Activated T-cell treated with anti-CD3 and anti-CD28 coated beads for 1 hour (primary cell): ENCODE results near the gene KLK6.
A peak's percentile ranks its signal among the peaks of the same experiment; 100 is the strongest.

Experiments
- DNase-seq: peaks from one replicate; pipeline ENCODE4 v3.0.0-alpha.2; 2020; ENCODE audit warnings: low read depth

Gene KLK6

DNA sequence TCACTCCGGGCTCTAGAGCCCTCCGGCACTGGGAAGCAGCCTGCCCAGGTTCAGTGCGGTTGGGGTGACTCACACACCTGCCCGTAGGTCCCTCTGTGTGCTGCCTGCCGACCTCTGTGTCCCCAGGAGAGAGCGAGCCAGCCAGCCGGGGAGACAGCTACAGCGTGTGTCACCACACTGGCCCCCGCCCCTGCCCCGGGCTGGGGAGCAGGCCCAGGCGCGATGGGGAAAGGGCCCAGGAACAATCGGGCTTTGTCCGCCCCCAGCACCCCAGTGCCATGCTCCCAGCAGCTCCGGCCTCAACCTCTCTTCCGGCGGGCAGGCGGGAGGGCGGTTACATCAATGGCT, at the start of gene KLK6:
TSS of gene KLK6 (minus strand) at position 179 of the 348 bp plus-strand sequence. CDS start 1,487 bp downstream, outside the sequence.
- DNase-seq: no peak

DNA sequence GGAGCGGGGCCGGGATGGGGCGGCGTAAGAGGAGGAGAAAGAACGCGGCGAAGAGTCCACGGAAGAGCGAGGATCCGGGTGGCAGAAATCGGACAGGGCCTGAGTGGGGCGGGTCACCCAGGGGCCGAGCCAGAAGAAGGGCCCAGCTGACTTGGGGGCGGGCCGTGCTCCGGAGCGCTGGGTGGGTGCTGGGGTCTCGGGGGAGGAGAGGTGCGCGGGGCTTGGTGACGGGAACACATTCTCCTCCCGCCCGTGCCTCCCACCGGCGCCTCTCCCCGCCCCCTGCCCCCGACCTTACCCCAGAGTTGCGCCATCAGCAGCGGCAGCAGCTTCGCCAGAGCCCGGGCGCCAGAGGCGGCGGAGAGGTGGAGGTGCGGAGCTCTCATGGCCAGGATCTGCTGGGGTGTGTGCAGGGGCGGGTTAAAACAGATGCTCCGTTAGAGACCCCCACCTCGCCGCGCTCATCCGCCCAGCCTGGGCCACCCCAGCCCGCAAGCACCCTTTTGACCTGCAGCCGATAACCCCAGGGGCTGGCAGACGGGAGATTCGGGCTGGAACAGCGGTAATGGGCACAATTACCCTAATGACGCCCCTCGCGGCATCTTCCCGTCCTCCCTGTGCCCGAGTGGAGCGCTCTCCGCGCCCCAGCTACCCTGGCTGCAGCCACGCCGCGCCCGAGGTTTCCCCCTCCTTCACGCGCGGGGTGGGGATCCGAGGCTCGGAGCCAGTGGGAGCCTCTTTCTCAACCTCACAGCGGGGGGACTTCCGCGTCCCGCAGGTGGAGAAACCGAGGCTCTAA, 49.6 kb upstream of the KLK6 start:
- no peak for DNase-seq

DNA sequence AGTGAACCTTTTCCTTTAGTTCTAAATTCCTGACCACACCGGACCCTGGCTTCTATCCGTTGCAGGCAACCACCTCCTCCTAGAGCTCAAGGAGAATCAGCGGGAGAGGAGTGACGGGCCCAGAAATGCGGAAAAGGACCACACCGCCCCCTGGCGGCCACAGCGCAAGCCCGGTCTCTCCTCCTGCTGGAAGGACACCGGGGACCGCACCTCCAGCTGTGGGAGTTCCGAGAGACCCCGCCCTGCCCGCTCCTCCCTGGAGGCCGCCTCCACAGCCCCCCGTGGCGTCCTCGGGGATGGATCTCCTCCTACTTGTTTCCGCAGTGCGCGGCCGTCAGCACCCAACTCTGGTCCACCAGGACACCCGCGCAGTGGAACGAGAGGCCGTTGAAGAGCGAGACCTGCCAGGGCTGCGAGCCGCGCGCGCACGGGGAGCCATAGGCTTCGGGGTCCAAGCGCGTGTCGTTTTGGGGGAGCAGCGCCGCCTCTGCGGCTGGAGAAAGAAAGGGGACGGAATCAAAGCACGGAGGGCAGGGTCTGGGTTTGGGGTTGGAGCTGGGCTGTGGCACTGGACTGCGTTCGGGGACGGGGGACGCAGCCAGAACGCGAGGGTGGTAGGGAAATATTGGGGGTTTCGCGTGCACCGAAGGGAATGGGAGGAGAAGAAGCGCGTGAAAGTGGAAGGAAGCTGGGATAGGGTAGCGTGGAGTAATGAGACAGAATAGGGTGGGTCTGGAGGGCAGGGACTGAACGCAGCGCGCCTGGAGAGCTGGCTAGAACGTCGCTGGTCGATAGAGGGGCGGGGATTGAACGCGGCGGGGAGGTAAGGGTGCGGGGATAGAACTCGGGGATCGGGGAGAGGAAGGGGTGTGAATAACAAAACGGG, 47.6 kb upstream of the KLK6 start:
- peak; percentile 54 for DNase-seq

DNA sequence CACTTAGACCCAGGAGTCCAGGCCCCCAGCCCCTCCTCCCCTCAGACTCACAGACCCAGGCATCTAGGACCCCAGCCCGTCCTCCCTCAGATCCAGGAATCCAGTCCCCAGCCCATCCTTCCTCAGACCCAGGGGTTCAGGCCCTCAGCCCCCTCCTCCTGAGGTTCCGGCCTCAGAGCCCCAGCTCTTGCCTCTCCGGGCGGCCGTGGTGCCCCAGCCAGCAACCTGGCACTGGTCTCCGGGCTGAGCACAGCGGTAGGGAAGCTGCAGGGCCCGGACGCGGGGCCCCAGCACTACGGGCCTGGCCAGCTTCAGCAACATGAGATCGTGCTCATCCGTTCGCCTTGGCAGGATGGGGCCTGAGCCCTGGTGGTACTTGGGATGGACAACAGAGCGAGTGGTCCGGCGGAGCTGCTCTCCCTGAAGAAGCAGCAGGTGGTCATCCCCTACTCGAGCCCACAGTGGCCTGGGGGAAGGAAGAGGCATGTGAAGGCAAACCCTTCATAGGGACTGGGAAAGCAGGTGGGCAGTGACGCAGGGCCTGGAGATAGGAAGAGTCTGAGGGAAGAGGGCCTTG, 46.4 kb upstream of the KLK6 start:
- no peak for DNase-seq

DNA sequence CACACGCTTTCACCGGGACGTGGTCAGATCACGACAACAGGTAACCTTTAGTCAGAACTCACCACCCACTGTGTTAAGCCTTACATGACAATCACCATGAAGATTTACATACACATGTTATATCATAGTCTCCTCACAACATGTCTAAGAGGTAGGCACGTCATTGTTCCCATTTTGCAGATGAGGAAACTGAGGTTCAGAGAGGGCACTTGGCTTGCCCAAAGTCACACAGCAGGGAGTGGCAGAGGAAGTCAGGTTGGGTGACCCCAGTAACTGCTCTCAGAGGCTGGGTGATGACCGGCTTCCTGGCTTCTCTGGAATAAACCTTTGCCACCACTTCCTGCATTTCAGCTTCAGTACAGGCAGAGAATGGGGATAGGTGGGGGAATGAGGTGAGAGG, 44.9 kb upstream of the KLK6 start:
- DNase-seq: no peak

DNA sequence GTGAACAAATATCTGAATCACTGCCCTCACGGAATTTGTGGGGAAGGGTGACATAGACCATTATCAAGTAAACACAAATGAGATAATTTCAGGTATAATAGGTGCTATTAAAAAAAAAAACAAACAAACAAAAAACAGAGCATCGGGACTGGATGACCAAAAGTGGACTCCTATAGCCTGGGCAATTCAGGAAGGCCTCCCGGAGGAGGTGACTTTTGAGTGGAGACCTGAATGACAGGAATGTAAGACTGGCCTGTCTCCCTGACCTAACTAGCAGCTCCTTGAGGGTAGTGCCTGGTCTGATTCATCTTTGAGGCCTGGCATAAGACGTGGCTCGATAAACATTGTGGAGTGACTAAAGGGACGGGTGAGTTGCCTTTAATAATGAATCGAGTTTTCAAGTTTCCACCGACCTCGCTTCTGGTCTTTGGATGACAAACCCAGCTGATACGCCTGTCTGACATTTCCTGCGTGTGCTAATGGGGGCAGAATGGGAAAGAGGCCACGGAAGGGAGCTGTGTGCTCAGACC, 43.3 kb upstream of the KLK6 start:
- DNase-seq: no peak

DNA sequence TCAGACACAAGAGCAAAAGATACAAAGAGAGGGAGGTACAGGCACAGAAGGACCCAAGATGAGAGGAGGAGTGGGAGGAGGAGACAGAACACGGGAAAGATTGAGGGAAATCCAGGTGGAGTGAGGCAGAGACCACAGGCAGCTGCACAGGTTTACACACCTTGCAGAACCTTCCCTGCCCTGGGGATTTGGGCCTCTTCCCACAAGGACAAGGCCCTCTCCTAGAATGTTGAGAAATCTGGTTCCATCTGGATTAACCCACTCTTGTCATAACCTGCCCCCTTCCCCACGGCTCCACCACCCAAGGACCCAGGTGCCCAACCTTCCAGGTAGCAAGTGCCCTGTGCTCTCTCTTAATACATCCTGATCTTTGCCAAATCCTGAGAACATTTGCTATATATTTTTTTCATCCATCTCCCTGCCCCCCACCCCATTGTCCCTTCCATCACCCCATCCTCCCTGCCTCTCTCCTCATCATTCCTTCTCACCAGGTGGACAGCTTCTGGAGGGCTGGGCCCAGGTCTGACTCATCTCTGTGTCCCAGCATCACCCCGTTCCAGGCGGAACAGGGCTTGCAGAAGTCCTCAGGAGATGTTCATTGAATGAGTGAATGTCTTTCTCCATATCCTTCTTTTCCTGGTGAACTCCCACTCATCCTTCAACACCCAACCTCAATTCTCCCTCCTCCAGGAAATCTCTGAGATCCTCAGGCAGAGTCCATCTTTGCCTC, 40.8 kb upstream of the KLK6 start:
- no peak for DNase-seq

DNA sequence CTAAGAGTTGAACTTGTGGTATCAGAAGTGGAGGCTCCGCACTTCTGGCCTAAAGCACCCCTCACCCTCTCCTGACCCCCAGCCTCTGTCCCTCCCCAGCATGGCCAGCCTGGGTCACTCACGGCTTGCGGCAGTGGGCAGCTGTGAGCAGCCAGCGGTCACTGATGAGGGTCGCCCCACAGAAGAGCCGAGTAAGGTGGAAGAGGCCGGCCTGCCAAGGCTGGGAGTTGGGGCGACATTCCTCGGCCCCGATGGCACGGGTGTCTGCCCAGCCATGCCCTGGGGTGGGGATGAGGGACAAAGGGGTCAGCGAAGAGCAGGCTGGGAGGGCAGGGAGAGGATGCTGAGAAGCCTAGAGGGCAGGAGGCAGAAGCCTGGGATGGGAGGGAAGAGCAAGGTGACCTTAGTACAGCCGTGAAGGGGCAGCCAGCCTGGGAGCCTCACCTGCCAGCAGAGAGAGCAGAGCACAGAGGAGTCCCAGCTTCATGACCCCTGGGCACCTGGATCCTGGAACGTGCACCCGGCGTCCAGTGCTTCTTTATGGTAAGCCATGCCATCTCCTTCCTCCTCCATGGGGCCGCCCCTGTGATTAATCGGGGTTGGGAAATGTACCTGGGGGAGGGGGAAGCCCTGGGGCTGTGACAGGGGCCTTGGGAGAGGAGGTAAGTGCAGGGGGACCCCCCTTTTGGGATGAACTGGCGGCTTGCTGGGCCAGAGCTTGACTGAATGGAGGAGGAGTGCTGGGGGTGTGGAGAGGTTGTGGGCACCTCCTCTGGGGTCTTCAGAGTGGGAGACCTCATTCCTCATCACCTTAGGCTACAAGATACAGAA, 39.9 kb upstream of the KLK6 start:
- DNase-seq: no peak

DNA sequence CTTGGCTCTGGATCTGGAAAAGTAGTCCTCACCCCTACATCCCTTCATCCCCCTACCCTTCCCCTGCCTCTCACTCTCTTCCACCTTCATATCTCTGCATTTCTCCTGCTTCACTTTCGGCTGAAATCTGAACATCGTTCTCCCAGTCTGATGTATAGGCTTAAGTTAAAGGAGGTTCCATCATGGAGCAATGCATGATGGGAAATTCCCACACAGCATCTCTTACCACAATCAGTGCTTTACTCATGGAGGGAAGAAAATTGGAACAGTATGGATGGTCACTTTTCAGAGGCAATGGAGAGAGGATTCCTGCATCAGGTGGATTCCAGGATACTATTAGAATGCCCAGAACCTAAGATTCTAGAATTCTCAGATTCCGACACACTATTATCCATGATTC, 38.1 kb upstream of the KLK6 start:
- no peak for DNase-seq

DNA sequence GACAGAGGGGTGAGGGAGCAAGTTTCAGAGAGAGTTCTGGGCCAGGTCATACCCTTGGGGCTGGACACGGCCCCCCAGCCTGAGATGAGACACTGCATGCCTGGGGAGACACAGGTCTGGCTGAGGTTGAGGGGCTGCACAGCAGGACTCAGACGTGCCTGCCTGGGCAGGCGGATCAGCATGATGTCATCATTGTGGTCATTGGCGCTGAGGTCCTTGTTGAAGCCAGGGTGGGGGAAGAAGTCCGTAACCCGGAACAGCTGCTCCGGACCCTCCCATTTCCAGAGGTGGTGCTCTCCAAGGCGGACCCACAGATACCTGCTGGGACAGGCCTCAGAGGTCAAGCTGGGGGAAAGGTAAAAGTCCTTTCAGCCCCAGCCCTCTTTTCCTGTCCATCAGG, 37.0 kb upstream of the KLK6 start:
- no peak for DNase-seq

DNA sequence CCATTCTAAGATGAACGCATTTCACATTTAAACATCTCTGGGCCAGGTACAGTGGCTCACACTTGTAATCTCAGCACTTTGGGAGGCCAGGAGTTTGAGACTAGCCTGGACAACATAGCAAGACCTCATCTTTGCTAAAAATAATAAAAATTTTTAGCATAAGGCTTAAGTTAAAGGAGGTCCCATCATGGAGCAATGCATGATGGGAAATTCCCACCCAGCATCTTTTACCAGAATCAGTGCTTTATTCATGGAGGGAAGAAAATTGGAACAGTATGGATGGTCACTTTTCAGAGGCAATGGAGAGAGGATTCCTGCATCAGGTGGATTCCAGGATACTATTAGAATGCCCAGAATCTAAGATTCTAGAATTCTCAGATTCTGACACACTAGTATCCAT, 35.9 kb upstream of the KLK6 start:
- no peak for DNase-seq

DNA sequence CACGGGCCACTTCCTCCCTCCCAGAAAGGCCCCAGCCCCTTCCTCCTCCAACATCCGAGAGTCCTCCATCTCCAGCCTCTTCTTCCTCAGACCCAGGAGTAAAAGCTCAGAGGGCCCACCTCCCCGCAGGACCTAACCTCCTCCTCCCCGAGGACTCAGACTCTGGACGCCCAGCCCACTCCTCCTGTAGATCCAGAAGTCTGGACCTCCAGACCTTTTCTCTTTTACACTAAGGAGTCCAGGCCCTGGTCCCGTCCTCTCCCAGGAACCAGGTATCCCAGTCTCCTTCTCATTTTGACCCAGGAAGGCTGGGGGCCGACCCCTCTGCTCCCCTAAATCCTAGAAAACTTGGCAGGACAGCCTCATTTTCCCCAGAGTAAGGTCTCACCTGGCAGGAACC, 33.9 kb upstream of the KLK6 start:
- no peak for DNase-seq

DNA sequence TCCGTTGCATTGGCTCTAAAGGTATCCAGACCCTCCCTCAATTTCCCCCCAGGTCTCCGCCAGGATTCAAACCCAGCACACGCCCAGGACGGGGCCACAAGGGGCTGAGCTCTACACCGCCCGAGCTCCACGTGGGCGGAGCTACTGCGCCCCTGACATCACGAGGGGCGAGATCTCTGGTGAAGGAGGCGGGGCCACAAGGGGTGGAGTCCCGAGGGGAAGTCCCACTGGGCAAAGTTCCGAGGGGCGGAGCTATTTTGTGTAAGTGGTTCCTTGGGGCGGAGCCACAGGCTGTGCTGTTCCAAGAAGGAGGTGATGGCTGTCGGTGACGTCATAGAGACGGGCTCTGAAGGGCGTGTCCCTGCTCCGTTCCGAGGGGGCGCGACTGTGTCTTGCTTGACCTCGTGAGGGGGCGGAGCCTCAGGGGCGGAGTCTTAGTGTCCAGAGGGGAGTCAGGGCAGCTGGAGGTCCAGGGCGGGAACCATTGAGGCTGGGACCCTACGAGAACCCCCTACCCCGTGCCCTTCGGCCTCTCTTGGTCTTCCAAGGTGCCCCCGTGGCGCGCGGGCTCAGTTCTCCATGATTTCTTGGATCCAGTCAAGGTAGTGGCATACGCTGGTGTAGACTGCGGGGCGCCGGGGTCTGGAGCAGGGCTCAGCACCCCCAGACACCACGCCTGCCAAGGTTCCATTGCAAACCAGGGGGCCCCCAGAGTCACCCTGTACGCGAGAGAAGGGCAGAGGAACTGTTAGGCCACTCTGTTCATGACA, 33.3 kb upstream of the KLK6 start:
- no peak for DNase-seq

DNA sequence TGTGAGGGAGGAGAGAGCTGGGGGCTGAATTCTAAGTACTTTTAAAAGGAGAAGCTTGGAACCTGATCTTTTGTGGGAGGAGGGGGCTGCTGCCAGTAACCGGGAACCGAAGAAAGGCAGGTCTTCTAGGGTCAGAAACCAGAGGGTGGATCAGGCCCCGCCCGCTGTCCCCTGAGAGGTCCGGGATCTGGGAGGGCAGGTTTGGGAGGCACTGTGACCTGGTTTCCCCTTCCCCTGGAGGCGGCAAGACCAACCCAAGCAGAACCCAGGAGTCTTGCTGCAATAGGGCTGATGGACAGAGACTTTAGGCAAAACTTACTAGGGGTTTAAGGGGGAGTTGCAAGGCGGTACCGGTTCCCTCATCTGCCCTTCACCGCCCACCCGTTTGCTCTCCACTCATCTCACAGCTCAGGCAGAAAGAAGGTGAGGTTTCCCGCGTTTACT, 32.7 kb upstream of the KLK6 start:
- no peak for DNase-seq

DNA sequence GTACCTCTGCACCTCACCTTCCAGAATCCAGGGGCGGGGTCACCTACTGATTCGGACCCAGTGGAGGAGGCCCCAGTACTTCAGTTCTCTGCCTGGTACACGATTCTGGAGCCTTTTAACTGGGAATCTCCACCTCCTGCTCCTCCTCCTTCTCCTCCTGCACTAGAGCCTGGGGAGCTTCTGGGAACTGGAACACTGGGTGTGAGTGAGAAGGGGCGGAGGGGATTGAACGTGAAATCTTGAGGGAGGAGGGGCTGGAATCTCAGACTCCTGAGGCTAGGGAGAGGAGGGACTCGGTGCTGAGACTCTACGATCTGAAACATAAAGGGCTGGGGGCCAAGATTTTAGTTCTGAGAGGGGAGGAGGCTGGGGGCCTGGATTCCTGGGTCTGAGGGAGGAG, 32.1 kb upstream of the KLK6 start, which contains the start of gene KLK8:
TSS of gene KLK8 (minus strand) at position 90 of the 400 bp plus-strand sequence. CDS start 437 bp downstream, outside the sequence.
- no peak for DNase-seq

DNA sequence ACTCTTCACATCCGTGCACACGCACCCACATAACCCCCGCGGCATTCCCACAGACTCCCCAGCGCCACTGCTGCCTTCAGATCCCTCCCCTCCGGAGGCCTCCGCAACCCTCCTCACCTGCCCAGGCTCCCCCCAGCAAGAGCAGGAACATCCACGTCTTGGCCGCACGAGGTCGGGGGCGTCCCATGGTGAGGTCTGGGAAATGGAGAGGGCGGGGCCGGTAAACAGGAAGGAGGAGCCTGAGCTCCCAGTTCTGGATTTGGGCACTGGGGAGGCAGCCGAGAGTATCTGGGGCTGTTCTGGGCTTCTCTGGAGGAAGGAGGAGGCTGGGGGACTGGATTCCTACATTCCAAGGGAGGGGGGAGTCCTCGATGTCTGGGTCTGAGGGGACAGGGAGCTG, 31.6 kb upstream of the KLK6 start:
- DNase-seq: no peak

DNA sequence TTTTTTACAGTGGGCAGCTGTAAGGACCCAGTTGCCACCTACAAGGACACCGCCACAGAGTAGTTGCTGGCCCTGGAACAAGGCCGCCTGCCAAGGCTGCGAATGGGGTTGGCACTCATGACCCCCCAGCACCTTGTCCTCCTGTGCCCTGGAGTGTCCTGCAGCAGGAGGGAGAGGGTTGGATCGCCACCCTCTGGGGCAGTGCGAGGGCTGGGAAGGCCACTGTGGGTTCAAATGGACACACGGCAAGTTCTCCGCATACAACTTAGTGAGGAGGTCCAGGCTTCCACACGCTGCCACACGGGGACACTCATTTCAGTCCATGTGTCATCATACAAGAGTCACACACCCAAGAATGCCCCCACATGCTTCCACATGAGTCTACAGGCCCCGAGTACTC, 31.0 kb upstream of the KLK6 start:
- no peak for DNase-seq

DNA sequence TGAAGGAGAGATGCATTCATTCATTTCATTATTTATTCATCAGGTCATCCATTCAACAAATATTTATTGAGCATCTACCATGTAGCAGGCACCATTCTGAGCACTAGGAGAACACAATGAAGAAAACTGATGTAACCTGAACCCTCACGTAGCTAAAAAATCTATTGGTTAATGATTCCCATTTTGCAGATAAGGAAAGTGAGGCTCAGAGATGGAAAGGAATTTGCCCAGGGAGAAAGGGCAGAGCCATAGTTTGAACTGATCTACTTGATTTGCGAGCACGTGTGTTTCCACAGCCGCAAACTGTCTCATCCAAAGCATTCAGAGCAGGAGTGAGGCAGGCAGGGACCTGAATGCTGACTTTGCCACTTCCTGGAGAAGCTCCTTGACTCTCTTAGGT, 29.3 kb upstream of the KLK6 start:
- DNase-seq: no peak

DNA sequence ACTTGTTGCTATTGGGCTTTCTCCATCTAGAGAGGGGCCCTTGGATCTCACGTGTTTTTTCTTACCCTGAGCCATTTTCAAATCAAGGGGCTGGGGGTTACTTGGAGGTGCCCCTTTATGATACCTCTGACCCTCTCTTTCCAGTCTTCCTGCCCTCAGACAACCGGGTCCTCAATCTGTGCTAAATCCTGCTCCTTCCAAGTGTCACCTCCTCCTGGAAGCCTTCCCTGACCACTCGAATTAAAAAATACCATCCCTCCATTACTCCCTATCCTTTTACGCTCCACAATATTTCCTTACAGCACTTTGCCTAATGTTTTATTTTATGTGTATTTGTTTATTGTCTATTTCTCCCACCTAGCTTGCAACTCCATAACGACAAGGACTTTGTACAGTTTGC, 28.7 kb upstream of the KLK6 start:
- DNase-seq: no peak

DNA sequence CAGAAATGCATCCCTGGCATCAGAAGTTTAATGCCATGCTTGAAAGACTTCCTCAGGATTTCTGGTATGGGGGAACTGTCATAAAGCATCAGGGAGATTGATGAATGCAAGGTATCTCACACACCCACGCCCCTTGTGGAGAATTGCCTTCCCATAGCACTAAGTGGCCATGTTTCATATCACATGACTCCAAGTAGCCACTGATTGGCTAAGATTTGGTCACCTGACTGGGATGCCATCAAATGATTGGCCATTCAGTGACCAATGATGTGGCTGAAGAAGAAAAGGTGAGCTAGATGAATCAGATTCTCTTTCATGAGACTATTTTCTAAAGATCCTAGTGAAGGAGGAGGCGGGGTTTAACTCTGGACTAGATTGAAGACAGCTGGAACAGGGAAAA, 24.7 kb upstream of the KLK6 start:
- no peak for DNase-seq
